ENCODE results near the gene GEMIN2. TPM values are rescaled to one million over a fixed set of nuclear protein-coding genes. Genes with fewer than 3 reads are reported as not detected.

GEMIN2 gene
- total RNA-seq, 6 experiments from 2014 or later = 3.4 to 9.9 (median 6.0) TPM

DNA sequence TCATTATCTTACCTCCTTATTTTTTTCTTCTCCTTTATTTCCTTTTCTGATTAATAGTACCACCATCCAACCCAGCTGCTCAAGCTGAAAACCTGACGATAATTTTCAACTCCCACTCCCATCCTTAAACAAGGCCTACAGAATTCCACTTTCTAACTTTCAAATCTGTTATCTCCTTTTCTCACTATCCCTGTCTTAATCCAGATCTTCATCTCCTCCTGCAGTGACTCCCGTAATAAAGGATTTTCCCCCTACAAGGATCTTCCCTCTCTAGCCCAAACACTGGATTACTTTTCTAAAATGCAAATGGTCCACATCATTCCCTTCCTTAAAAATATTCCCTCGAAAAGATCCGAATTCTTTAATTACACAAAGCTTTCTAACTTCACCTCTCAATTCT lies 54.5 kb downstream of the GEMIN2 start:
- TF ChIP-seq POLR2A (IDR thresholded peaks at IDR 0.05) = no peak
- Histone ChIP-seq H3K27me3 (no peaks in the 10 kb centered on the region), H3K4me3 (peak overlapping the region; percentile 55 to 84 (median 69)), H3K9me3 (no peaks in the 10 kb centered on the region), H3K36me3 (peaks cover 0 to 14% (median 0%) of the 10 kb centered on the region in 4 donors), H3K4me1 (peaks cover 0 to 28% (median 12%) of the 10 kb centered on the region in 4 donors), H3K27ac (no peak overlapping the region)
- DNase-seq (no peak), ATAC-seq (no peak)
- 58% methylated on average over 4 of the region's 4 CpGs for WGBS (ENCODE audit: insufficient coverage, low coverage, low lambda C conversion rate, missing lambda C conversion rate)
- intact Hi-C loops (cut with DNase I) = no loop called here

GRCh38 chr14:39169541-39169900 lies 55.4 kb downstream of the GEMIN2 start:
- H3K27ac ChIP-seq = peak overlapping the region; percentile 94 to 96 (median 96)
- H3K36me3 ChIP-seq = peaks cover 0 to 9% (median 0%) of the 10 kb centered on the region in 4 donors
- intact Hi-C loops (cut with DNase I) = no loop called here
- no peaks in the 10 kb centered on the region for H3K27me3 ChIP-seq
- H3K4me3 ChIP-seq = peak overlapping the region; percentile 55 to 84 (median 69)
- no peaks in the 10 kb centered on the region for H3K9me3 ChIP-seq
- peaks cover 0 to 34% (median 12%) of the 10 kb centered on the region in 4 donors for H3K4me1 ChIP-seq
- WGBS (ENCODE audit: insufficient coverage, low coverage, low lambda C conversion rate, missing lambda C conversion rate) = 0% methylated on average over 7 of the region's 7 CpGs
- no peak for TF ChIP-seq POLR2A (IDR thresholded peaks at IDR 0.05)
- TF ChIP-seq, protein P1, sequence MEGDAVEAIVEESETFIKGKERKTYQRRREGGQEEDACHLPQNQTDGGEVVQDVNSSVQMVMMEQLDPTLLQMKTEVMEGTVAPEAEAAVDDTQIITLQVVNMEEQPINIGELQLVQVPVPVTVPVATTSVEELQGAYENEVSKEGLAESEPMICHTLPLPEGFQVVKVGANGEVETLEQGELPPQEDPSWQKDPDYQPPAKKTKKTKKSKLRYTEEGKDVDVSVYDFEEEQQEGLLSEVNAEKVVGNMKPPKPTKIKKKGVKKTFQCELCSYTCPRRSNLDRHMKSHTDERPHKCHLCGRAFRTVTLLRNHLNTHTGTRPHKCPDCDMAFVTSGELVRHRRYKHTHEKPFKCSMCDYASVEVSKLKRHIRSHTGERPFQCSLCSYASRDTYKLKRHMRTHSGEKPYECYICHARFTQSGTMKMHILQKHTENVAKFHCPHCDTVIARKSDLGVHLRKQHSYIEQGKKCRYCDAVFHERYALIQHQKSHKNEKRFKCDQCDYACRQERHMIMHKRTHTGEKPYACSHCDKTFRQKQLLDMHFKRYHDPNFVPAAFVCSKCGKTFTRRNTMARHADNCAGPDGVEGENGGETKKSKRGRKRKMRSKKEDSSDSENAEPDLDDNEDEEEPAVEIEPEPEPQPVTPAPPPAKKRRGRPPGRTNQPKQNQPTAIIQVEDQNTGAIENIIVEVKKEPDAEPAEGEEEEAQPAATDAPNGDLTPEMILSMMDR (IDR thresholded peaks at IDR 0.05) = no peak
- DNase-seq (no peak), ATAC-seq (peak; percentile 51 to 60 (median 58))

DNA sequence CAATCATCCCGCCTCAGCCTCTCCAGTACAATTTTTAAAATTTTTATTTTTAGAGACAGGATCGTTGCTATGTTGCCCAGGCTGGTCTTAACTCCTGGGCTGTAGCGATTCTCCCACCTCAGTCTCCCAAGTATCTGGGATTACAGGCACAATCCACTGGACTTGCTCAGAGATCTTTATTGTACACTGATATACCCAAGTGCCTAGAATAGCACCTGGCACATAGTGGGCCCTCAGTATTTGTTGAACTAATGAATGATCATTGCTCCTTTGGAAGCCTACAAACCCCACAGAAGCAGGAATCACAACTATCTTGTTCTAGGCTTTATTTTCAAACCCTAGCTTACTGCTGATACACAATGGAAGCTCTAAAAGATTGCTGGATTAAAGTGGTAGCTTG lies 59.1 kb downstream of the GEMIN2 start:
- Histone ChIP-seq H3K27me3 (no peaks in the 10 kb centered on the region), H3K4me1 (peaks cover 0 to 37% (median 21%) of the 10 kb centered on the region in 4 donors), H3K9me3 (no peaks in the 10 kb centered on the region), H3K4me3 (no peak overlapping the region), H3K36me3 (peaks cover 5 to 20% (median 14%) of the 10 kb centered on the region in 4 donors), H3K27ac (no peak overlapping the region)
- TF ChIP-seq POLR2A (IDR thresholded peaks at IDR 0.05) = no peak
- TF ChIP-seq, protein P1 (IDR thresholded peaks at IDR 0.05) = no peak
- intact Hi-C loops (cut with DNase I) = loop anchor here in 1 of 2 donors (10.0 kb wide), 1 partner anchor 102 kb away; no protein-coding TSS in a partner anchor
- WGBS (ENCODE audit: insufficient coverage, low coverage, low lambda C conversion rate, missing lambda C conversion rate) = 87% methylated on average over 3 of the region's 3 CpGs
- ATAC-seq (no peak), DNase-seq (no peak)

GRCh38 chr14:39174560-39175444 lies 60.7 kb downstream of the GEMIN2 start, which contains the start of gene PNN:
Gene PNN, plus strand, starts transcription at chr14:39175254. Its CDS starts 26 bp downstream, at chr14:39175280.
- peak; percentile 97 for TF ChIP-seq POLR2A (IDR thresholded peaks at IDR 0.05)
- TF ChIP-seq, protein P1 (IDR thresholded peaks at IDR 0.05) = no peak
- H3K4me3 ChIP-seq = peak within 1 kb of the TSS; percentile 69 to 93 (median 82)
- DNase-seq = peak; percentile 95 to 98 (median 98)
- 8% methylated on average over 30 of the region's 56 CpGs for WGBS (ENCODE audit: insufficient coverage, low coverage, low lambda C conversion rate, missing lambda C conversion rate)
- intact Hi-C loops (cut with DNase I) = loop anchor here in 1 of 2 donors (10.0 kb wide), 1 partner anchor 100 kb away; no protein-coding TSS in a partner anchor
- H3K27ac ChIP-seq = peak within 1 kb of the TSS; percentile 92 to 98 (median 94)
- peaks cover 0 to 27% (median 14%) of the 10 kb centered on the region in 4 donors for H3K4me1 ChIP-seq
- peaks cover 13 to 36% (median 27%) of the 10 kb centered on the region in 4 donors for H3K36me3 ChIP-seq
- peak; percentile 87 to 95 (median 90) for ATAC-seq
- H3K27me3 ChIP-seq = no peaks in the 10 kb centered on the region
- H3K9me3 ChIP-seq = no peaks in the 10 kb centered on the region
